Spleen (tissue), 7 donors: ENCODE results near the gene NELL2.

Experiments used
- CTCF ChIP-seq, 11 experiments: fragments of 200-600 bp in 7 of 11; fragments of 450-650 bp in 4 of 11; sonication (generic) in 4 of 11; IDR thresholded peaks in 8 of 11; conservative IDR thresholded peaks in 3 of 11; 1 replicate in 7 of 11; 2 replicates in 4 of 11; pipeline versions ENCODE4 v1.4.0 to v1.8.0; 2016 to 2021; ENCODE audit warnings: antibody characterized with exemption in 11 of 11, inconsistent platforms in 4 of 11, mild to moderate bottlenecking in 1 of 11
- POLR2A ChIP-seq, 3 donors: fragments of 450-650 bp; IDR thresholded peaks; one replicate each; pipeline ENCODE4 v1.5.1; 2017; ENCODE audit warnings: antibody characterized with exemption in 3 of 3, mild to moderate bottlenecking in 1 of 3
- donor health status: DM: no; HTN: no; CAD: no; lungs with moderate emphysema.
- donor health status: DM: no; HTN: no; CAD: no.
- donor health status: DM: no; HTN: no; CAD: no.

GRCh38 chr12:44763021-44763420 lies 113.1 kb downstream of the NELL2 start:
- TF ChIP-seq CTCF (IDR thresholded peaks at IDR 0.05 in 8 of 11, conservative IDR thresholded peaks at IDR 0.05 in 3 of 11) (no peak), POLR2A (IDR thresholded peaks at IDR 0.05) (no peak)
